HL-60/S4 (cell line): Measurements from ENCODE around the gene RHOT1.
"Not testable (repeated sequence)": the region's sequence is repeated elsewhere in the genome, so short reads cannot be mapped to it uniquely, and the experiment has no call there.

Experiments
- in situ Hi-C: fragments of 300-500 bp; cut with MboI; formaldehyde crosslinking; loops from 2 replicates; pipeline ENCODE4 v1.14.3; 2022; ENCODE audit warnings: low sequenced_read_pairs

Gene RHOT1

GRCh38 chr17:32123782-32124181, 18.5 kb upstream of the RHOT1 start:
- in situ Hi-C loops, result no loop called here

- in situ Hi-C loops, result no loop called here
Measured at GRCh38 chr17:32124985-32125847, 17.1 kb upstream of the RHOT1 start.

- in situ Hi-C loops, result no loop called here
Measured at GRCh38 chr17:32125848-32126153, 16.5 kb upstream of the RHOT1 start.

- in situ Hi-C loops, result no loop called here
Measured at GRCh38 chr17:32126325-32126724, 16.0 kb upstream of the RHOT1 start.

GRCh38 chr17:32126746-32127145, 15.6 kb upstream of the RHOT1 start:
- in situ Hi-C loops, result no loop called here

- in situ Hi-C loops, result no loop called here
Measured at GRCh38 chr17:32127158-32127897, 15.0 kb upstream of the RHOT1 start.

- in situ Hi-C loops, result not testable (repeated sequence)
Measured at GRCh38 chr17:32128470-32128869, 13.8 kb upstream of the RHOT1 start.

GRCh38 chr17:32135497-32136117, 6.7 kb upstream of the RHOT1 start:
- in situ Hi-C loops, result loop anchor here (10.0 kb wide), 1 partner anchor 131 kb away; the partner anchor contains the start of gene LRRC37B

GRCh38 chr17:32136856-32137255, 5.4 kb upstream of the RHOT1 start:
- in situ Hi-C loops, result loop anchor here (10.0 kb wide), 1 partner anchor 132 kb away; the partner anchor contains the start of gene LRRC37B

- in situ Hi-C loops, result loop anchor here (10.0 kb wide), 1 partner anchor 135 kb away; the partner anchor contains the start of gene LRRC37B
Measured at GRCh38 chr17:32139504-32139903, 2.8 kb upstream of the RHOT1 start.

GRCh38 chr17:32141258-32141657, 1.0 kb upstream of the RHOT1 start:
- in situ Hi-C loops, result no loop called here

GRCh38 chr17:32141679-32142037, 644 bp upstream of the RHOT1 start:
- in situ Hi-C loops, result no loop called here

- in situ Hi-C loops, result no loop called here
Measured at GRCh38 chr17:32142857-32143526, 690 bp downstream of the RHOT1 start.

GRCh38 chr17:32143527-32143870, 1.2 kb downstream of the RHOT1 start:
- in situ Hi-C loops, result no loop called here

GRCh38 chr17:32144442-32144841, 2.1 kb downstream of the RHOT1 start:
- in situ Hi-C loops, result not testable (repeated sequence)

- in situ Hi-C loops, result no loop called here
Measured at GRCh38 chr17:32148351-32148750, 6.0 kb downstream of the RHOT1 start.

GRCh38 chr17:32150358-32150757, 8.1 kb downstream of the RHOT1 start:
- in situ Hi-C loops, result no loop called here

- in situ Hi-C loops, result no loop called here
Measured at GRCh38 chr17:32152130-32152529, 9.8 kb downstream of the RHOT1 start.

- in situ Hi-C loops, result no loop called here
Measured at GRCh38 chr17:32155896-32156295, 13.6 kb downstream of the RHOT1 start.

- in situ Hi-C loops, result no loop called here
Measured at GRCh38 chr17:32156656-32157055, 14.4 kb downstream of the RHOT1 start.

- in situ Hi-C loops, result no loop called here
Measured at GRCh38 chr17:32157225-32157624, 14.9 kb downstream of the RHOT1 start.
